HG02610 (cell line): ENCODE data around the gene FRRS1L.
A peak's percentile ranks its signal among the peaks of the same experiment; 100 is the strongest.

ENCODE experiments used
- ATAC-seq: cut with Tn5 transposase; IDR thresholded peaks from one replicate; pipeline ENCODE4 v1.9.1; 2021; ENCODE audit warnings: mild to moderate bottlenecking, moderate library complexity; ENCODE audit not compliant: unreplicated experiment

FRRS1L gene, protein sequence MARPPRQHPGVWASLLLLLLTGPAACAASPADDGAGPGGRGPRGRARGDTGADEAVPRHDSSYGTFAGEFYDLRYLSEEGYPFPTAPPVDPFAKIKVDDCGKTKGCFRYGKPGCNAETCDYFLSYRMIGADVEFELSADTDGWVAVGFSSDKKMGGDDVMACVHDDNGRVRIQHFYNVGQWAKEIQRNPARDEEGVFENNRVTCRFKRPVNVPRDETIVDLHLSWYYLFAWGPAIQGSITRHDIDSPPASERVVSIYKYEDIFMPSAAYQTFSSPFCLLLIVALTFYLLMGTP

DNA sequence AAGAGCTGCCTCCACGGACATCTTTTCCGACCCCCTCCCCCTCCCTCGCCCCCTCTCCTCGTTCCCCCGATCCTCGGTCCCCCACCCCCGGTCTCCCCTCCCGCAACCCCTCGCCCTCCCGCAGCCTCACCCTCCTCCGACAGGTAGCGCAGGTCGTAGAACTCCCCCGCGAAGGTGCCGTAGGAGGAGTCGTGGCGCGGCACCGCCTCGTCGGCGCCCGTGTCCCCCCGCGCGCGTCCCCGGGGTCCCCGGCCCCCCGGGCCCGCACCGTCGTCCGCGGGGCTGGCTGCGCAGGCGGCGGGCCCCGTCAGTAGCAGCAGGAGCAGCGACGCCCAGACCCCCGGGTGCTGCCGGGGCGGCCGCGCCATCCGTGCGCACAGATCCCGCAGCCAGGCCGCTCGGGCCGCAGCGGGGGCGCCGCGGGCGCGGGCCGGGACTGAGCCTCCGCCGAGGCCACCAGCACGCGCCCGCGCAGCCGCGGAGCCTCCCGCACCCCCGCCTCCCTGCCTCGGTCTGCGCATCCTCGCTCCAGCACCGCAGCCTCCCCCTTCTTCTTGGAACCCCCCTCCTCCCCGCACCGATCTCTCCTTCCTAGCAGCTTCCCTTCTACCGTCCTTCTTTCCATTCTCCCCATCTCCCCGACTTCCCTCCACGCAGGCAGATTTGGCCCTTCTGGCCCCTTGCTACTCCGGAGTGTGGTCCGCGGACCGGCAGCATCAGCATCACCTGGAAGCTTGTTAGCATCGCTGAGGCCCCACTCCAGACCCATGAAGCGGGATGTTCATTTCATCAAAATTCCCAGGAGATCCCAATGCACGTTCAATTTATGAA lies at the start of gene FRRS1L:
FRRS1L (minus strand) TSS at position 479 of the 831 bp plus-strand sequence; CDS start at position 368, 111 bp downstream.
- no peak for ATAC-seq

DNA sequence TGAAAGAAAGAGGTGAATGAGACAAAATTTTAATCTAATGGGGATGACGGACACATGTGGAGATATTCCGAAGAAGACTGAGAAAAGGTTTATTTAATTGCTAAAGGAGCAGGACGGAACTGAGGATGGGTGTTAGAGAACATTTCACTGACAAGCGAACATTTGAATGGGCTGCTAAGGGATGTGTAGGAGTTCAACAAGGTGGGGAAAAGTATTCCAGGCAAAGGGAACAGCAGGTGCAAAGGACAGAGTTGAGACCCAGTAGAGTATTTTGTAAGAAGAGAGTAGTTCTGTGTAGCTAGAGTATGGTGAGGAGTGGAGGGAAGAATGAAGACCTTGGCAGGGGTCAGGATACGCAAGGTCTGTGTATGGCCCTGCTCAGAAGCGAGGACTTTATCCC lies 47.4 kb upstream of the FRRS1L start:
- ATAC-seq: no peak

DNA sequence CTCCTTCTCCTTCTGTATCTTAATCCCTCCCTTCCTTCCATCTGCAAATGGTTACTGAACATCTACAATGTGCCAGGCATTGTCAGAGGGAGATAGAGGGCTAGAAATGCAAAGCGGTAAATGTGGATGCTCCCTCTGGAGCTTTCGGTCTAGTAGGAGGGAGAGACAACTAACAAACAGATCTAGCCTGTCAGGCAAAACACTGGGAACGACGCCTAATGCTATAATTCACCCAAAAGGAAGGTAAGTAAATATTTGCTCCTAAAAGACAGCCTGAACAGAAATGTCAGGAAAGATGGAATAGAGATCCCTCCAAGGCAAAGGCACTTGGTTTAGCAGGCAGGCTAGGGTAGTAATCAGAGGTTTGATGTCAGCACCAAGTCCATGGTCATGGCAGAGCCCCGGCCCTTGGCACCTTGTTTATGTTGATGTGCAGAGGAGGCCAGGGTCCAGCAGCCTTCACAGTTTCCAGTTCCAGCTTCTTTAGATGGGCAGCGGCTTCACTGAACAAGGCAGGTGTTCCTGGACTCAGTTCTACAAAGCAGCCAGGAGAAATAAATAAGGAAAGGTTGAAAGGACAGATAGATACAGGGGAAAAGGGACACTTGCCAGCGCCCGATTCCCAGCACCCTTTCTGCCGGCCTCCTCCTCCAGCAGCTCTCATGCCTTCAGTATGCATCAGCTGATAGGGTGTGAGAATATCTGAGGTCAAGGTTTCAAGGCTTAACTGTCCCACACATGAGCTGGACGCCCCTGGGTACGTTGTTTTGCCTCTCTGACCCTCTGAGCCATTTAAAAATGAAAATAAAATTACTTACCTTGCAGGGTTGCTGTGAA lies 46.5 kb upstream of the FRRS1L start:
- ATAC-seq: no peak

DNA sequence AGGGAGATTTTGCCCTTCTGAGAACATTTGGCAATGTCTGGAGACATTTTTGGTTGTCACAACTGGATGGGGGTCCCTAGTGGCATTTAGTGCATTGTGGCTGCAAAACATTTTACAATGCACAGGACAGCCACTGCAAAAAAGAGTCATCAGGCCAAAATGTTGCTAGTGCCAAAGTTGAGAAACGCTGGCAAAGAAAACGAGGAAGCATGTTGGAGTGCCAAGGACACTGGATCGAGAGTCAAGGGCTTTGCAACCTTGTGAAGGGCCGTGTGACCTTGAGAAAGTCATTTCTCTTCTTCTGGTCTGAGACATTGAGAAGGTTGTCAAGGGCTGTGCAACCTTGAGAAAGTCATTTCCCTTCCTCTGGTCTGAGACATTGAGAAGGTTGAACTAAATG lies 45.7 kb upstream of the FRRS1L start:
- ATAC-seq: no peak

DNA sequence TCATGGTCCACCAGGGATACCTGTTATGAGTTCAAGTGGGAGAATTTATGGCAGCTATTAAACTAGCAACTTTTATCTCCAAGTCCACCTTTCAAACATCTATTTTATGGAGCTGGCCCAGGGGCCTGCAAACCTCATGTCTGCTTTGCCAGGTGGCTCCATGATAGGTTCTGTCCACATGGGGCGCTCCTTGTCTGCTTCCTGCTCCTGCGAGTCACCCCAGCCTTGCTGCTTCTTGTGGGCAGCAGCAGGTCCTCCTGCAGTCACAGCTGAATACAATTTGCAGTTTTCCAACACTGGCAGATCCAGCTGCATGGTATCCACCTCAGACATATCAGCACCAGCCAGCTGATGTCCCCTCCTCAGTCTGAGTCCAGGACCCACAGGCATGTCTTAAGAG lies 39.6 kb upstream of the FRRS1L start:
- no peak for ATAC-seq

DNA sequence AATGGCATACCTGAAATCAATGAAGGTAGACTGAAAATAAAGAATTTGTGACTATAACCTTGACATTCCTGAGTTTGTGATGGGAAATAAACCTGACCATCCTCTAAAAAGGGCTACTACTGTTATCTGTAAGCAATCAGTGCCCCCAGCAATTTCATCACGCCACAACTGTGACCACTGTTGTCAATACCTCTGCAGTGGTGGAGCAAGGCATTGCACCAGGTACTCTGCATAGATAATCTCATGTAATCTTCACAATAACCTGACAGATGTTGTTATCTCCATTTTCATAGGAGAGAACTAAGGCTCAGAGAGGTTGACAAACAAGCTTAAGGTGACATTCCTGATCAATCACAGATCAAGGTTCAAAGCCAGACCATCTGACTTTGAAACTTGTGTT lies 38.5 kb upstream of the FRRS1L start:
- ATAC-seq: no peak

DNA sequence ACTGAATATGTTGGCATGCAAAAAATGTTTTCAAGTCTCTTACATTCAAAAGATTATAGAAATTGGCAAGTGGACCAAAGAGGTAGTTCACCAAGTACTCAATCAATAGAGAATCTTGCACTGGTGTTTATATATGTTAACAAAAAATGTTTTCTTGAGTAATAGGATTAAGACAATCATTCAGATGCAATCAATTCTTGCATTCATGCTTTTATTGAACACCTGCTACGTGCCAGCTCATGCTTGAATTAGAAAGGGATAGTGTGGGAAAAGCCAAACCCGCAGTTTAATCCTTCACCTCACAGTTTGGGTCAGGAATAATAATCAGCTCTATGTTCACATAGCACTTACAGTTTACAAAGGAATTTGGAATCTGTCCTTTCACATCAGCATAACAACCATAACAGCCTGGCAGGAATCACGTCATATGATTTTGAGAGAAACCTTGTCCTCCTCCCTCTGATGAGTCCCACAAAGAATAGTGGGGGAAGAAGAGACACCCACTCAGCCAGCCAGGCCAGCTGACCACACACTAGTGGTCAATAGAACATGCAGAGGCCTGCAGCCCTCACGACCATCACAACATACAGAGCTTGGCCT lies 36.8 kb upstream of the FRRS1L start:
- ATAC-seq: no peak

DNA sequence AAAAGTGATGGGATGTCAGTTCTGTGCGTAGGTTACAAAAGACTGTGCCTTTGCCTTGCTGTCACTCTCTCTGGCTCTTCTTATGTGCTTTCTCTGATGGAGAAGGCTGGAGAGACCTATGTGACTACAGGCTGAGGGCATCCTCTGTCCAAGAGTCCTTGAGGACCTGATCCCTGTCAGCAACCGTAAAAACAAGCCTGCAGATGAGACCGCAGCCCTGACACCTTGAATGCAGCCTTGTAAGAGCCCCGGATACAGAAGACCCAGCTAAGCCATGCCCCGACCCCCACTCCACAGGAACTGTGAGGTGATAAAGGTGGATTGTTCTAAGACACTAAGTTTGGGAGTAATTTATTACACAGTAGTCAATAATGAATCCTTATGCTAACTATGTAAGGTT lies 32.6 kb upstream of the FRRS1L start:
- ATAC-seq: no peak

DNA sequence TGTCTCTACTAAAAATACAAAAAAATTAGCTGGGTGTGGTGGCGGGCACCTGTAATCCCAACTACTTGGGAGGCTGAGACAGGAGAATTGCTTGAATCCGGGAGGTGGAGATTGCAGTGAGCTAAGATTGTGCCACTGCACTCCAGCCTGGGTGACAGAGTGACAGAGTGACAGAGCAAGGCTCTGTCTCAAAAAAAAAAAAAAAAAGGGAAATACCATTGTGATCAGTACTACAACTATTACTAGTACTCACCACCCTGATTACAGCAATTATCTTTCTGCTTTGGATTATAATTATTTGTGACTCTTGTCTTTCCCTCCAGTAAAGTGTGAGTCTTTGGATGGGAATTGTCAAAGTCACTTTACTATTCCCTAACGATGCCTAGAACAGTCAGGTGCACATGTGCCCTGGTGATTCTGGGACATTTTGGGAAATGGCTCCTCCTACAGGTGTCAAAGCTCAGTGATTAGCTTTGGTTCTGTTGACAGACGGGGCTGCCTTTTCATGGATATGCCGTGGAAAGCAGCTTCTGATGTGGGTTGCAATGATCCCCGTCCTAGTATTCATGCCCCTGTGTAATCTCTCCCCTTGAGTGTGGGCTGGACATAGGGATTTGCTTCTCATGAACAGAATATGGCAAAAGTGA lies 31.8 kb upstream of the FRRS1L start:
- ATAC-seq: no peak

DNA sequence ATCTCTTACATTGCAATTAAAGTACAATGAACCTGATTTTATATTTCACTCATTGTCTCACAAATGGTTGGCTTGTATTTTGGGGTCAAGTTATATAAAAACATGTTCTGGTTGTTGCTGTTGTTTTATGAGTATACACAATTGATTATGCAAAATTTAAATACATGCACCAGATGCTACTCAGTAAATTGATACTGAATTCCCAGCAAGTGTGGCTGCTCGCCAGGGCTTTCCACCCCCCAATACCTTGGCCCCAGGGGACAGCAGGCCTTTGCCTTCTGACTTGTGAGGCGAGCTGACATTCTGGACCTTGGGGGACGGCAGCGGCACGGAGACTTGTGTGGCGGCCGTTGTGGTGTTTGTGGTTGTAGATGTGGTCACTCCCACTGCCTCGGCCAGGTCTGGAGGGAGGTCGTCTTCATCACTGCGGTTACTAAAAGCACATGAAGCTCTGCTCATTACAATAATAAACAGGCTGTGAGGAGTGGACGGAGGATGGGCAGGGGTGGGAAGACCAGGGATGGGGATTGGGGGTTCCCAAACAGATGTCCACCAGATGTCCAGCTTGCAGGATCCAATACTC lies 27.0 kb upstream of the FRRS1L start:
- no peak for ATAC-seq

DNA sequence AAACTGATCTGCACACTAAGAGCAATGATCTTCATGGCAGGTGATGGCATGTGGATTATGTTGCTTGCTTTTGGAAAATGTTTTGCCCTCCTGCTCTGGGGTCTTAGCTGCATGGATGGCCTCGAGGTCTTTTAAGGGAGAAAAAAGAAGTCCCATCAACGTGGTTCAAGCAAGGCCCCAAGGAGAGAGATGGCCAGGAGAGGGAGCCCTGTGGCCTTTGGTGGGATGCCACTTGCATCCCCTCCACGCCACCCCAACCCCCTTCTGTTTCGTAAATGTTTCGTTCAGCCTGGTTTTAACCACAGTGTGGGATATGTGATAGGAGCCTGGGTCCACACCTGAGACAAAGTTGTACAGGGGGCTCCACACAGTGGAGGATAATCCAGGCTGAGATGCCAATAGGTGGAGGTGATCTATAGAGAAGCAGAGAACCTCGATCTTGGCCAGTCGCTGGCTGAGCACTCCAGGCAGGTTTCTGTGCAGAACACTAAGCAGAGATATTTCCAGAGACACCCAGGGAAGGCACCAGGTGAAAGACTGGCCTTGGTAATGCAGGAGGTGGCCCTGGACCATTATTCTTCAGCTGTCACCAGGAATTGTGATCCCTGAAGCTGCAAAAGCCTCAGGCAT lies 25.8 kb upstream of the FRRS1L start:
- no peak for ATAC-seq

DNA sequence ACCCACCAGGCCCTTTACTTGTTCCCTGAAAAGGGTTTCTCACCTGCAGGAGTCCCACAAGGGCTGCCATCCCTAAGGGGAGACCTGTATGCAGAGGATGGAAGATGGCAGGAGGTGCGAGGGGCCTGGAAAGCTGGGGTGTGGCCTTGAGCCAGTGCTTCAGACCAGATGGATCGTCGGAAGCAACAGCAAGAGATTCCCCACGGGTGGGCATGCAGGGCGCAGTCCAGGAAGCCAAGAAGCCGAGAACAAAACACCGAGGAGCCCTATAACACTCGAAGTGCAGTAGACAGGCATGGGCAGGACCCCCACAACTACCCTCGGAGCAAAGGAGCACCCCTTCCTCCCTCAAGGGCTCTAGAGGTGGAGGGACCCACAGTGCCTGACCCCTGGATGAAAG lies 24.7 kb upstream of the FRRS1L start:
- ATAC-seq: no peak

DNA sequence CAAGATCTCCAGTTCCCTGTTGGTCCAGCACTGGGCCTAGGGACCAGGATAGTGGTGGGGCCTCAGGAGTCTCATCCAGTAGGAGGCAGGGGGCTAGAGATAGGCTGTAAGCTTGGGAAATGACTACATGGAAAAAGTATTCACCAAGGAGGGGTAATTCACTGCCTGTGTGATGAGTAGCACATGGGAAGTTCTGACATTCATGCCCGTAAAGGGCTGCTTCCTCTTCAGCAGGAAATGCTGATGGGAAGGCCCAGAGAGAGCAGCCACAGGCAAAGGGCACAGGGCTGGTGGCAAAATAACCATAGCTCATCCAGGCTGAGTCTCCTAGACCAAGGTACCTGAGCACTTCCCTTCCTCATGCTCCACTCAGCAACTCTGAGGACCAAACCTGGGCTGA lies 23.1 kb upstream of the FRRS1L start:
- ATAC-seq: no peak

DNA sequence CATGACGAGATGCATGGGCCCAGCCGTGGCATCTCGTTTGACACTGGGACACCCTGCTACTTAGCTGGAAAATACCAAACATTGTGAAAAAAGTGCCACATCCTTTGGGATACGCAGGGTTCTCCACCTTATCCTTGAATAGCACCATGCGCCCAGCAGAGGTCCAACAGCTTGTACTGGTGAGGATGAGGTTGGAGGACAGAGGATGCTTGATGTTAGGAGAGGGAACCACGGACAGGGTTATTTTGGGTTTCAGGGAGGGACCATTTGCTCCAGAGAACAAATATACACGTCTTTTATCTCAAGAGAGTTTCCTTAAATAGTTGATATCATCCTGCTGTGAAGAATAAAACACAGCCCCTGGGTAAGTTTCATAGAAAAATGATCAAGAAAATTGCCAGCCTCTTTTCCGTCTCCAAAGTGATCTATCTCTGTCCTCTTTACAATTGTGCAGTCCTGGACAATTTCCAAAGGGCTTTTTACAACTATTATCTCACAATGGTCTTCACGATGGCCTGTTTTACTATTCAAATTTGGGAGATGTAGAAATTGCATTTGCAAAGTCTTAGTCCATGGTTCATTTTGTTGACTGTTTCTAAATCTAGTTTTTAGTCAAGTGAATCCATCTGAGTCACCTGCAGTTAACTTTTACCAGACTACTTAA lies 19.9 kb upstream of the FRRS1L start:
- no peak for ATAC-seq

DNA sequence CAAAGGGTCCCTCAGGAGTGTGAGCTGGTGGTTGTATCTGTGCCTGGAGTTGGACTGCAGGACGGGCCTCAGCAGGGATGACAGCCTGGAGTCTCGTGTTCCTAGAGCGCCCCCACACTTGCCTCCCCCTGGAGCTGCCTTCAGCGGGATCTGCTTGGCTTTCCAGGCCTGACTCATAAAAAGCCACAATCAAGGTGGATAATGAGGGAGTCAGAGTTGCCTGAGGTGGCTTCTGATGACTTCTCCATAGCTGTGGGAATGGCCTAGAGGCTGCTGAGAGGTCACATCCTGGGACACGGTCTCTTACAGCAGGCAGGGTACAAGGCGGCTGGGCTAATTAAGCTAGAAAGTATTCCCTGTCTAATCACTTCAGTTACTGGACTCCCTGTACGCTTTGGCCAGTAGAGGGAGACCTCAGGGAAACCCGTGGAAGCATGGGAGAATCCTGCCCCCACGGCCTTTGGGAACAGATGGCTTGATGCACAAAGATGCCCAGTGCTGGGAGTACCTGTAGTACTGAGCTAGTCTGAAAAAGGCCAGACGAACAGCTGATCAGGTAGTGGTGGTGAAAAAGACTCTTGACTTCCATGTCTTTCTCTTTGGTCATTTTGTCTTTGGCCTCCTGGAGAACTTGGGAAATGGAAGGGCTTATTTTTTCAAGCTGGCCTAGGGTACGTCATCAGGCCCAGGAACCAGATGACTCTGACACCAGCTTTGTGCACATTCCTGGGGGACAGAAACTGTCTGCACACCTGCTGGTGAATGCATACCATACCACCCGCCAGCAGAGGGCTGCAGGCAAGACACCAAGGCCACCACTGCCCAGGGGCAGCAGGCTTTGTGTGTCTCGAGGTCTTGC lies 16.1 kb upstream of the FRRS1L start:
- ATAC-seq: no peak

DNA sequence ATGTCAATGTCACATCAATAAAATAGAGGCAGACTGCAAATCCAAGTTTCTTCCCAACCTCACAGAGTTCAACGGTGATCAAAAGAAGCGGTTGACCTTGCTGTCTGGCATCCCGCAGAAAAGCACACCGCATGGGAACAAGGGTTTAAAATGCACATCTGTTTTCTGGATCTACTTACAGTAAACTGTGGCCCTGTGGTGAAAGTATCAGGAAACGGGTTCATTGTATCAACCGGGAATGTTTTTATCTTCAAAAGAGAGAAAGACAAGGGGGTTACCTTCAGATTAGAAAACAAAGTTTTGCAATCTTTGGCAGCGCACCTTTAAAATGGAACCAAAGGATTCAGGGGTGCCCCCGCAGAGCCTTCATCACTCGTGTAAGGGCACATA lies 15.5 kb upstream of the FRRS1L start:
- ATAC-seq: no peak

DNA sequence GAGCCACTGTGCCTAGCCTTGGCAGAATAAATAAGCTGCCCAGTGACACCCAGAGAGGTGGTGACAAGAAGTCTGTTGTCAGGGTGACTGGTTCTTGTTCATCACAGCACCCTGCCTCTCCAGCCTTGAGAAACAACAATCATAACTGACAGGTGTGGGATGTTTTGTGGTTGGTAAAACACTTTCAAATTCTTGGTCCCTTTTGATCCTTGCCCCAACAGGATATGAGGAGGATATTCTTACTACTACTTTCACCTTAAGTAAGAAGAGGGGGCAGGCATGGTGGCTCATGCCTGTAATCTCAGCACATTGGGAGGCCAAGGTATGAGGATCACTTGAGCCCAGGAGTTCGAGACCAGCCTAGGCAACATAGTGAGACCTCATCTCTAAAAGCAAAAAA lies 14.2 kb upstream of the FRRS1L start:
- ATAC-seq: peak; percentile 96

DNA sequence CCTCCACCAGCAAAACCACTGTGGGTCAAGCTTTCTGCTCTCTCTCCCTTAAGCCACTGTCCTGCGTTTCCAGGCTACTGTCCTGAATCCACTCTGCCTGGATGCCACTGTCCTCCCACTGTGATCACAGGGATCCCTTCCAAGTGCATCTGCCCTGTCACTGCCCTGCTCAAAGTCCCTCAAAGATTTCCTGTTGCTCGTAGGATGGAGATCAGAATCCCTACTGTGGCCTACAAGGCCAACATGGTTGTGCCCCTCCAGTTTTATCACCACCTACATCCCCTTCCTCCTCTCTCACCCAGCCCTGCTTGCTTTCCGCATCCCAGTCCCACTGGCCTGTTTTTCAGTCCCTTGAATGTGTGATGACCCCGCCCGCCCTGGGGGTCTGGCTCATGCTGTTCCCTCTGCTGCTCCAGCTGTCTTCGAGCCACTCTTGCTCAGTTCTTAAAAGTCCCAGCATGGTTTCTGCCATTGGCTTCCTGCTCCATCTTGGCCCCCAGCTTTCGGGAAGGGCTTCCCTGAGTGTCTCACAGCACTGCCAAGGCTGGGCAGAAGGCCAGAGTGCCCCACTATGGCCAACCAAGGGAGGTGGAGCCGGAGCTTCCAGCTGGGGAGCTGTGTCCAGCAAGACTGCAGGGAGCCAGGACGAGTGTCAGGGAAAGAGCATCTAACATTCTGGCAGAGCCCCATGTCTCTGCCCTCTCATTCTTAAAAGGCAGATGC lies 12.9 kb upstream of the FRRS1L start:
- no peak for ATAC-seq
